Common myeloid progenitor, CD34-positive (primary cell): ENCODE results near the gene COL19A1.

Experiments used
- CTCF ChIA-PET: fragments of 350-600 bp; sonication (Branson Sonifier 250); formaldehyde crosslinking; loops from one replicate; lab custom pipeline; 2021; ENCODE audit warnings: antibody characterized with exemption; lab: Charles Lee
- POLR2A ChIA-PET: fragments of 350-600 bp; sonication (Branson Sonifier 250); formaldehyde crosslinking; loops from one replicate; lab custom pipeline; 2021; ENCODE audit warnings: antibody characterized with exemption; lab: Charles Lee
- DNase-seq, 3 donors: peaks; one replicate each; pipeline versions ENCODE4 v3.0.0 to v3.0.0-alpha.2; 2013
- H3K27ac ChIP-seq, 2 experiments: 1 replicate in 1 of 2; 2 replicates in 1 of 2; pipeline ENCODE4 v1.7.0; 2013; ENCODE audit warnings: inconsistent platforms in 2 of 2, low read length in 2 of 2, mild to moderate bottlenecking in 2 of 2, low read depth in 1 of 2, moderate library complexity in 1 of 2; ENCODE audit not compliant: severe bottlenecking in 2 of 2, insufficient read depth in 1 of 2, poor library complexity in 1 of 2
- H3K27me3 ChIP-seq, 5 experiments: replicated peaks in 2 of 5; 1 replicate in 3 of 5; 2 replicates in 2 of 5; pipeline versions ENCODE4 v1.6.1 to v1.7.0; 2013; ENCODE audit warnings: low read length in 4 of 5, mild to moderate bottlenecking in 2 of 5, moderate library complexity in 2 of 5, inconsistent platforms in 1 of 5; ENCODE audit not compliant: insufficient read depth in 5 of 5, control insufficient read depth in 4 of 5
- H3K36me3 ChIP-seq, 4 experiments: 1 replicate in 2 of 4; 2 replicates in 2 of 4; pipeline versions ENCODE4 v1.6.1 to v1.7.0; 2013; ENCODE audit warnings: low read length in 3 of 4, control low read depth in 1 of 4, mild to moderate bottlenecking in 1 of 4; ENCODE audit not compliant: control insufficient read depth in 4 of 4, insufficient read depth in 4 of 4
- H3K4me1 ChIP-seq, 4 experiments: 1 replicate in 3 of 4; 2 replicates in 1 of 4; pipeline versions ENCODE4 v1.6.1 to v1.7.1; 2013; ENCODE audit warnings: low read length in 3 of 4, mild to moderate bottlenecking in 3 of 4, control low read depth in 1 of 4, inconsistent platforms in 1 of 4, moderate library complexity in 1 of 4; ENCODE audit not compliant: control insufficient read depth in 4 of 4, insufficient read depth in 4 of 4; ENCODE audit errors: control extremely low read depth in 1 of 4
- H3K4me3 ChIP-seq, 7 experiments: 1 replicate in 4 of 7; 2 replicates in 3 of 7; pipeline versions ENCODE4 v1.5.1 to v1.7.0; 2013; ENCODE audit warnings: mild to moderate bottlenecking in 7 of 7, low read length in 6 of 7, moderate library complexity in 6 of 7, inconsistent platforms in 2 of 7, low read depth in 2 of 7, control low read depth in 1 of 7; ENCODE audit not compliant: insufficient read depth in 4 of 7, control insufficient read depth in 1 of 7; ENCODE audit errors: extremely low read depth in 1 of 7
- H3K9me3 ChIP-seq, 5 experiments: 1 replicate in 4 of 5; 2 replicates in 1 of 5; pipeline versions ENCODE4 v1.6.1 to v1.7.1; 2013; ENCODE audit warnings: low read length in 4 of 5, mild to moderate bottlenecking in 2 of 5, inconsistent platforms in 1 of 5, low read depth in 1 of 5, moderate library complexity in 1 of 5; ENCODE audit not compliant: control insufficient read depth in 4 of 5, insufficient read depth in 2 of 5; ENCODE audit errors: control extremely low read depth in 1 of 5
- WGBS: methylation state at CpG from one replicate; pipeline ENCODE4 v1.1.5; 2013; ENCODE audit not compliant: insufficient coverage; 5-methylcytosine and 5-hydroxymethylcytosine counted together

The COL19A1 gene

GRCh38 chr6:70210462-70210861, 344.1 kb downstream of the COL19A1 start:
- no peak overlapping the region for H3K27ac ChIP-seq
- CTCF ChIA-PET, result interaction anchor here (0.8 kb wide), 1 partner anchor 10 kb away, joined by 3 read pairs; no protein-coding TSS in a partner anchor
- no peak overlapping the region for H3K4me3 ChIP-seq
- no CpG with 5 or more reads among the region's 2 CpGs for WGBS
- POLR2A ChIA-PET, result no interaction called here
- H3K27me3 ChIP-seq, result peaks cover 0 to 6% (median 2%) of the 10 kb centered on the region in 5 experiments
- H3K9me3 ChIP-seq, result no peaks in the 10 kb centered on the region
- H3K4me1 ChIP-seq, result no peaks in the 10 kb centered on the region
- peak in 2 of 3 donors; percentile 14 to 17 for DNase-seq
- H3K36me3 ChIP-seq, result no peaks in the 10 kb centered on the region

- CTCF ChIA-PET, result interaction anchor here (1.0 kb wide), 1 partner anchor 13 kb away, joined by 3 read pairs; no protein-coding TSS in a partner anchor
- H3K36me3 ChIP-seq, result no peaks in the 10 kb centered on the region
- DNase-seq, result no peak
- H3K27ac ChIP-seq, result no peak overlapping the region
- 100% methylated on average over 1 of the region's 4 CpGs for WGBS
- H3K4me3 ChIP-seq, result no peak overlapping the region
- H3K4me1 ChIP-seq, result no peaks in the 10 kb centered on the region
- POLR2A ChIA-PET, result no interaction called here
- peaks cover 0 to 8% (median 4%) of the 10 kb centered on the region in 5 experiments for H3K27me3 ChIP-seq
- no peaks in the 10 kb centered on the region for H3K9me3 ChIP-seq
Measured at GRCh38 chr6:70215460-70216108, 349.2 kb downstream of the COL19A1 start.

- peaks cover 0 to 8% (median 4%) of the 10 kb centered on the region in 5 experiments for H3K27me3 ChIP-seq
- POLR2A ChIA-PET, result no interaction called here
- H3K4me1 ChIP-seq, result no peaks in the 10 kb centered on the region
- no peak overlapping the region for H3K4me3 ChIP-seq
- H3K9me3 ChIP-seq, result no peaks in the 10 kb centered on the region
- H3K27ac ChIP-seq, result no peak overlapping the region
- no peak for DNase-seq
- WGBS, result 81% methylated on average over 8 of the region's 8 CpGs
- H3K36me3 ChIP-seq, result no peaks in the 10 kb centered on the region
- CTCF ChIA-PET, result interaction anchor here (0.9 kb wide), 1 partner anchor 73 kb away, joined by 3 read pairs; no protein-coding TSS in a partner anchor
Measured at GRCh38 chr6:70216767-70217166, 350.4 kb downstream of the COL19A1 start.

GRCh38 chr6:70219943-70220613, 353.7 kb downstream of the COL19A1 start:
- WGBS, result 100% methylated on average over 1 of the region's 1 CpG
- CTCF ChIA-PET, result interaction anchor here (1.0 to 3.8 kb wide), 14 partner anchors 8 to 468 kb away, joined by 3 to 34 read pairs (median 6); no protein-coding TSS in a partner anchor

GRCh38 chr6:70221025-70221714, 354.8 kb downstream of the COL19A1 start:
- Histone ChIP-seq H3K27me3 (peaks cover 0 to 6% (median 2%) of the 10 kb centered on the region in 5 experiments), H3K4me3 (no peak overlapping the region), H3K36me3 (no peaks in the 10 kb centered on the region), H3K27ac (no peak overlapping the region), H3K9me3 (no peaks in the 10 kb centered on the region), H3K4me1 (no peaks in the 10 kb centered on the region)
- POLR2A ChIA-PET, result no interaction called here
- 71% methylated on average over 1 of the region's 4 CpGs for WGBS
- DNase-seq, result peak; percentile 43 to 65 (median 61)
- CTCF ChIA-PET, result interaction anchor here (0.7 to 3.8 kb wide), 24 partner anchors 9 to 663 kb away, joined by 3 to 34 read pairs (median 4); partner anchors contain the start of gene COL9A1

More at GRCh38 chr6:70219943-70220613, 353.7 kb downstream of the COL19A1 start:
- Histone ChIP-seq H3K36me3 (no peaks in the 10 kb centered on the region), H3K27ac (no peak overlapping the region), H3K4me1 (no peaks in the 10 kb centered on the region), H3K27me3 (peaks cover 0 to 6% (median 2%) of the 10 kb centered on the region in 5 experiments), H3K4me3 (no peak overlapping the region), H3K9me3 (no peaks in the 10 kb centered on the region)
- DNase-seq, result no peak
- POLR2A ChIA-PET, result no interaction called here

- peak in 1 of 3 donors; percentile 12 for DNase-seq
- Histone ChIP-seq H3K9me3 (no peaks in the 10 kb centered on the region), H3K4me1 (no peaks in the 10 kb centered on the region), H3K4me3 (no peak overlapping the region), H3K27me3 (peaks cover 0 to 4% (median 2%) of the 10 kb centered on the region in 5 experiments), H3K36me3 (no peaks in the 10 kb centered on the region), H3K27ac (no peak overlapping the region)
- ChIA-PET CTCF (interaction anchor here (0.7 to 3.8 kb wide), 20 partner anchors 9 to 662 kb away, joined by 3 to 34 read pairs (median 4); partner anchors contain the start of gene COL9A1), POLR2A (no interaction called here)
- WGBS, result 58% methylated on average over 6 of the region's 6 CpGs
Measured at GRCh38 chr6:70221715-70222438, 355.5 kb downstream of the COL19A1 start.
